Left hindlimb (tissue), 1 donor: ENCODE results near the gene NACAD.
"Not testable (repeated sequence)": the region's sequence is repeated elsewhere in the genome, so short reads cannot be mapped to it uniquely, and the experiment has no call there.

Experiments
- DNase-seq: peaks from one replicate; pipeline ENCODE4 v3.0.0-alpha.2; 2018

Gene NACAD

GRCh38 chr7:45088821-45089340 lies at the start of gene NACAD:
Gene NACAD (minus strand): TSS chr7:45088969. CDS start chr7:45088894, 75 bp downstream.
- DNase-seq: peak; percentile 77

- peak; percentile 61 for DNase-seq
Observed at GRCh38 chr7:45136106-45137060, 47.6 kb upstream of the NACAD start.

GRCh38 chr7:45133877-45134276 lies 45.1 kb upstream of the NACAD start:
- DNase-seq: no peak

GRCh38 chr7:45133352-45133751 lies 44.6 kb upstream of the NACAD start:
- no peak for DNase-seq

GRCh38 chr7:45132708-45133320 lies 44.0 kb upstream of the NACAD start:
- no peak for DNase-seq

GRCh38 chr7:45131891-45132290 lies 43.1 kb upstream of the NACAD start:
- DNase-seq: no peak

GRCh38 chr7:45130910-45131309 lies 42.1 kb upstream of the NACAD start:
- no peak for DNase-seq

- no peak for DNase-seq
Observed at GRCh38 chr7:45129906-45130305, 41.1 kb upstream of the NACAD start.

GRCh38 chr7:45129181-45129800 lies 40.5 kb upstream of the NACAD start:
- DNase-seq: no peak

- no peak for DNase-seq
Observed at GRCh38 chr7:45126920-45127319, 38.2 kb upstream of the NACAD start.

GRCh38 chr7:45126201-45126600 lies 37.4 kb upstream of the NACAD start:
- DNase-seq: no peak

GRCh38 chr7:45125193-45125904 lies 36.6 kb upstream of the NACAD start:
- no peak for DNase-seq

GRCh38 chr7:45123913-45124710 lies 35.3 kb upstream of the NACAD start:
- DNase-seq: no peak

- no peak for DNase-seq
Observed at GRCh38 chr7:45122975-45123860, 34.4 kb upstream of the NACAD start.

- no peak for DNase-seq
Observed at GRCh38 chr7:45119550-45119949, 30.8 kb upstream of the NACAD start.

GRCh38 chr7:45118889-45119331 lies 30.1 kb upstream of the NACAD start:
- DNase-seq: no peak

- no peak for DNase-seq
Observed at GRCh38 chr7:45118292-45118691, 29.5 kb upstream of the NACAD start.

GRCh38 chr7:45117582-45117981 lies 28.8 kb upstream of the NACAD start:
- no peak for DNase-seq

- no peak for DNase-seq
Observed at GRCh38 chr7:45116048-45116447, 27.3 kb upstream of the NACAD start.

- DNase-seq: no peak
Observed at GRCh38 chr7:45114926-45115325, 26.2 kb upstream of the NACAD start.

- not testable (repeated sequence) for DNase-seq
Observed at GRCh38 chr7:45114257-45114656, 25.5 kb upstream of the NACAD start.
